Thyroid gland (tissue), 4 donors: ENCODE results near the gene LRP1.

ENCODE experiments used
- CTCF ChIP-seq, 6 experiments: fragments of 200-600 bp in 3 of 6; fragments of 450-650 bp in 3 of 6; sonication (generic) in 3 of 6; IDR thresholded peaks; one replicate each; pipeline ENCODE4 v1.5.1; 2016 to 2019; ENCODE audit warnings: antibody characterized with exemption in 6 of 6, mild to moderate bottlenecking in 2 of 6, inconsistent platforms in 1 of 6, moderate library complexity in 1 of 6
- POLR2A ChIP-seq, 2 donors: fragments of 450-650 bp; IDR thresholded peaks; one replicate each; pipeline ENCODE4 v1.6.1; 2017; ENCODE audit warnings: antibody characterized with exemption in 2 of 2, mild to moderate bottlenecking in 2 of 2, moderate library complexity in 1 of 2

DNA sequence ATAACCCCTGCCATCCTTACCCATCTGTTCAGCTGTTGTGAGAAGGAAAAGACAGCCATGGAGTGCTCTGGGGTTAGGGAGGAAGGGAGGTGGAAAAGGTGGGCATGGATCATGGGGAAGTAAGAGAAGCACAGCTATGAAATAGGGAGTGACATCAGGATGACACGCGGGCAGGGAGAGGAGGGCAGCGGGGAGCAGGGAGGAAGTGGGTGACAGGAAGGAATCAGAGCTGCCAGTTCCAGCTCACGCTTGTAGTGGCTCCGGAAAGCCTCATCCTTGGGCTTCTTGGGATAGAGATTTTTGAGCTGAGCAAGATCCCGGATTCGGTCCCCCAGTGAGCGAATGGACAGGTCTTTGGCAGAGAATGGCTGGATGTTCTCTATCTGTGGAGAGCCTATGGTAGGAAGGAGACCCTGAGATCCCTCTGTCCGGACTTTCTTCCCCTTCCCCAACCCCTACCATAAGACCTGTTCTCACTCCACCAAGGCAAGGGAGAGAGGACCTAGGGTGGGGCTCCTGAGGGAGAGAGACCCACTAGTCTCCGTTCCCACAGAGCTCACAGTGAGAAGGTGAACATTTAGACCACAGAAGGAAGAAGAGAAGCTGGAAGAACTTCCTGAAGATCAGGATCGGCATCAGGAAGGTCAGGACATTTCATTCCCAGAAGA lies 29.1 kb upstream of the LRP1 start:
- TF ChIP-seq POLR2A (IDR thresholded peaks at IDR 0.05) (no peak), CTCF (IDR thresholded peaks at IDR 0.05) (no peak)
